ENCODE measurements around the gene G0S2. TPM values are rescaled to one million over a fixed set of nuclear protein-coding genes. Genes with fewer than 3 reads are reported as not detected.

Gene G0S2
- total RNA-seq, 4 donors from 2014 or later, result 1.8 to 84.2 (median 26.9) TPM

GRCh38 chr1:209627027-209627731 lies 48.0 kb upstream of the G0S2 start:
- intact Hi-C loops (cut with DNase I; ENCODE audit: low total_unique reads) (loop anchor here (5.0 kb wide), 1 partner anchor 50 kb away; no protein-coding TSS in a partner anchor), in situ Hi-C loops (cut with MboI; ENCODE audit: low pct_ligation_motif_present in 1 of 4, low pct_unique_long_range_greater_than_20kb in 1 of 4, low sequenced_read_pairs in 3 of 4) (loop anchor here in 1 of 4 donors (10.0 kb wide), 1 partner anchor 52 kb away; no protein-coding TSS in a partner anchor)
- Histone ChIP-seq H3K27me3 (no peaks in the 10 kb centered on the region), H3K4me3 (no peak overlapping the region), H3K36me3 (no peaks in the 10 kb centered on the region), H3K9me3 (no peaks in the 10 kb centered on the region), H3K27ac (no peak overlapping the region), H3K4me1 (peaks cover 0 to 8% (median 0%) of the 10 kb centered on the region in 4 donors)
- WGBS, 2 donors (ENCODE audit: low coverage in 1 of 2), result 58 to 100% methylated on average over 1 to 15 of the region's 16 CpGs
- DNase-seq, result no peak
- no peak for TF ChIP-seq CTCF (IDR thresholded peaks at IDR 0.05)
- no peak for TF ChIP-seq POLR2A (IDR thresholded peaks at IDR 0.05)
- TF ChIP-seq POLR2AphosphoS5 (IDR thresholded peaks at IDR 0.05), result no peak
- no peak for TF ChIP-seq EP300 (IDR thresholded peaks at IDR 0.05; ENCODE audit: low read depth)

GRCh38 chr1:209627732-209628196 lies 47.4 kb upstream of the G0S2 start:
- Histone ChIP-seq H3K4me3 (no peak overlapping the region), H3K9me3 (no peaks in the 10 kb centered on the region), H3K4me1 (peaks cover 0 to 4% (median 0%) of the 10 kb centered on the region in 4 donors), H3K36me3 (no peaks in the 10 kb centered on the region), H3K27me3 (no peaks in the 10 kb centered on the region), H3K27ac (no peak overlapping the region)
- DNase-seq, result peak; percentile 73
- 48% methylated on average over 14 of the region's 16 CpGs; no CpG with 5 or more reads in 1 of the 2 donors for WGBS, 2 donors (ENCODE audit: low coverage in 1 of 2)
- in situ Hi-C loops (cut with MboI; ENCODE audit: low pct_ligation_motif_present in 1 of 4, low pct_unique_long_range_greater_than_20kb in 1 of 4, low sequenced_read_pairs in 3 of 4), result loop anchor here in 1 of 4 donors (10.0 kb wide), 1 partner anchor 53 kb away; no protein-coding TSS in a partner anchor
- intact Hi-C loops (cut with DNase I; ENCODE audit: low total_unique reads), result loop anchor here (5.0 kb wide), 1 partner anchor 50 kb away; no protein-coding TSS in a partner anchor
- TF ChIP-seq CTCF (IDR thresholded peaks at IDR 0.05) (peak; percentile 83 to 97 (median 93)), POLR2AphosphoS5 (IDR thresholded peaks at IDR 0.05) (no peak)

GRCh38 chr1:209628618-209629299 lies 46.5 kb upstream of the G0S2 start:
- WGBS, 2 donors (ENCODE audit: low coverage in 1 of 2), result 77 to 82% methylated on average over 5 to 7 of the region's 7 CpGs
- TF ChIP-seq CTCF (IDR thresholded peaks at IDR 0.05), result no peak
- no peak for TF ChIP-seq POLR2A (IDR thresholded peaks at IDR 0.05)
- TF ChIP-seq EP300 (IDR thresholded peaks at IDR 0.05; ENCODE audit: low read depth), result no peak
- no peak for TF ChIP-seq POLR2AphosphoS5 (IDR thresholded peaks at IDR 0.05)
- DNase-seq, result no peak
- intact Hi-C loops (cut with DNase I; ENCODE audit: low total_unique reads), result loop anchor here (5.0 kb wide), 1 partner anchor 51 kb away; no protein-coding TSS in a partner anchor
- Histone ChIP-seq H3K36me3 (peaks cover 0 to under 1% (median 0%) of the 10 kb centered on the region in 4 donors), H3K4me1 (peaks cover 0 to 4% (median 0%) of the 10 kb centered on the region in 4 donors), H3K4me3 (no peak overlapping the region), H3K9me3 (no peaks in the 10 kb centered on the region), H3K27ac (no peak overlapping the region), H3K27me3 (no peaks in the 10 kb centered on the region)
- in situ Hi-C loops (cut with MboI; ENCODE audit: low pct_ligation_motif_present in 1 of 4, low pct_unique_long_range_greater_than_20kb in 1 of 4, low sequenced_read_pairs in 3 of 4), result loop anchor here in 1 of 4 donors (10.0 kb wide), 1 partner anchor 54 kb away; no protein-coding TSS in a partner anchor

Data from transverse colon (tissue), 4 donors.